ENCODE results near the gene PLCB1.

- no peak for TF ChIP-seq EP300 (IDR thresholded peaks at IDR 0.05; ENCODE audit: borderline replicate concordance in 1 of 2, control insufficient read depth in 1 of 2, low read depth in 2 of 2, low read length in 2 of 2)
- TF ChIP-seq CTCF (IDR thresholded peaks at IDR 0.05 in 2 of 3, conservative IDR thresholded peaks at IDR 0.05 in 1 of 3; ENCODE audit: control insufficient read depth in 2 of 3, extremely low read depth in 1 of 3, insufficient read depth in 1 of 3, low read depth in 3 of 3, low read length in 3 of 3) = no peak
- no peak for TF ChIP-seq JUNB (IDR thresholded peaks at IDR 0.05)
These were observed 111.0 kb downstream of the PLCB1 start for GRCh38 chr20:8242827-8243724.
